Measurements from ENCODE around the gene EXOC4.

EXOC4 gene

DNA sequence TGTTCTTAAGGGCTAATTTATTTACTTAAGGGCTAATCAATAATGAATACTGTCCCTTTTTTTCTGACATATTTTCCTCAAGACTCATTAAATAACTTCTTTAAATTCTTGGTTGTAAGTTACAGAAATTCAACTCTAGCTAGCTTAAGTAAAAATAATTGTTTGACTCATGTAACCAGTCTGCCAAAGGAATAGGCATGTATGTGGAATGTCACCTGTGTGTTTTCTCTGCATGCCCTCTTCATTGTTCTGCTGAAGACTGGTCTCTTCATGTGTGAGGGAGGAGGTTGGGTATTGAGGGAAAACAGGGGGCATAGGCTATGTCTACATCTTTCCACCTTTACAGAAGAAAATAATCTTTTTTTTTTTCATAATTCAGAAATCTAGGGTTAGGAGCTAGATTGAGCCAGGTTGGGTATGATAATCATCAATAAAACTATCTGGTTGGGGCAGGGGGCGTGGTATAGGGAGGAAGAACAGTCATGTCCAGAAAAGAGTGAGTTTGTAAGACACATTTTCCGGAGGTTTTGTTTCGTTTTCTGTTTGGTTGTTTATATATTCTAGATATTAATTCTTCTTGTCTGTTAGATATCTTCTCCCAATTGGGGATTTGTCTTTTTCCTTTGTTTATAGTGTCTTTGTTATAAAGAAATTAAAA, 37.9 kb downstream of the EXOC4 start:
- TF ChIP-seq, protein P1, sequence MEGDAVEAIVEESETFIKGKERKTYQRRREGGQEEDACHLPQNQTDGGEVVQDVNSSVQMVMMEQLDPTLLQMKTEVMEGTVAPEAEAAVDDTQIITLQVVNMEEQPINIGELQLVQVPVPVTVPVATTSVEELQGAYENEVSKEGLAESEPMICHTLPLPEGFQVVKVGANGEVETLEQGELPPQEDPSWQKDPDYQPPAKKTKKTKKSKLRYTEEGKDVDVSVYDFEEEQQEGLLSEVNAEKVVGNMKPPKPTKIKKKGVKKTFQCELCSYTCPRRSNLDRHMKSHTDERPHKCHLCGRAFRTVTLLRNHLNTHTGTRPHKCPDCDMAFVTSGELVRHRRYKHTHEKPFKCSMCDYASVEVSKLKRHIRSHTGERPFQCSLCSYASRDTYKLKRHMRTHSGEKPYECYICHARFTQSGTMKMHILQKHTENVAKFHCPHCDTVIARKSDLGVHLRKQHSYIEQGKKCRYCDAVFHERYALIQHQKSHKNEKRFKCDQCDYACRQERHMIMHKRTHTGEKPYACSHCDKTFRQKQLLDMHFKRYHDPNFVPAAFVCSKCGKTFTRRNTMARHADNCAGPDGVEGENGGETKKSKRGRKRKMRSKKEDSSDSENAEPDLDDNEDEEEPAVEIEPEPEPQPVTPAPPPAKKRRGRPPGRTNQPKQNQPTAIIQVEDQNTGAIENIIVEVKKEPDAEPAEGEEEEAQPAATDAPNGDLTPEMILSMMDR (IDR thresholded peaks at IDR 0.05; ENCODE audit: low read length, missing control alignments) = no peak
- no peak overlapping the region for H3K4me3 ChIP-seq (replicated peaks; ENCODE audit: low read depth, low read length)
- no peak for DNase-seq (ENCODE audit: low read depth)

DNA sequence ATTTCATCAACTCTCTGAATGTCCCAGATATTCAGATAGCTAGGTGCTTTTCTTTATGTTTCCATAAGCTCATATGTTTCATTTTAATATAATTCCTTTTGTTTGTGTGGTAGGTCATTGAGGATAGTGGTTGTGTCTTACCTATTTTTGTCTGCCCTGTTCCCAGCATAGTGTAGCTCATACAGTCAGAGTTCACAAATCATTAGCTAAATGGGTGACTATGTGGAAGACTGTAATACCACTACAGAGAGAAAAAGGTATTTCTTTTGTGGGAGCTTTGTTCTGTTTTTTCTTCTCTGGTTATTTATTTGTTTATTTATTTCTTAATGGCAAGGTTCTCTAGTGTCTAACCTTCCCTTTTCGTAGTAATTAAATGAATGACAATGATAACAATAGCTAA, 39.8 kb downstream of the EXOC4 start:
- DNase-seq (ENCODE audit: low read depth) = no peak
- H3K4me3 ChIP-seq (replicated peaks; ENCODE audit: low read depth, low read length) = no peak overlapping the region
- TF ChIP-seq, protein P1 (IDR thresholded peaks at IDR 0.05; ENCODE audit: low read length, missing control alignments) = no peak

DNA sequence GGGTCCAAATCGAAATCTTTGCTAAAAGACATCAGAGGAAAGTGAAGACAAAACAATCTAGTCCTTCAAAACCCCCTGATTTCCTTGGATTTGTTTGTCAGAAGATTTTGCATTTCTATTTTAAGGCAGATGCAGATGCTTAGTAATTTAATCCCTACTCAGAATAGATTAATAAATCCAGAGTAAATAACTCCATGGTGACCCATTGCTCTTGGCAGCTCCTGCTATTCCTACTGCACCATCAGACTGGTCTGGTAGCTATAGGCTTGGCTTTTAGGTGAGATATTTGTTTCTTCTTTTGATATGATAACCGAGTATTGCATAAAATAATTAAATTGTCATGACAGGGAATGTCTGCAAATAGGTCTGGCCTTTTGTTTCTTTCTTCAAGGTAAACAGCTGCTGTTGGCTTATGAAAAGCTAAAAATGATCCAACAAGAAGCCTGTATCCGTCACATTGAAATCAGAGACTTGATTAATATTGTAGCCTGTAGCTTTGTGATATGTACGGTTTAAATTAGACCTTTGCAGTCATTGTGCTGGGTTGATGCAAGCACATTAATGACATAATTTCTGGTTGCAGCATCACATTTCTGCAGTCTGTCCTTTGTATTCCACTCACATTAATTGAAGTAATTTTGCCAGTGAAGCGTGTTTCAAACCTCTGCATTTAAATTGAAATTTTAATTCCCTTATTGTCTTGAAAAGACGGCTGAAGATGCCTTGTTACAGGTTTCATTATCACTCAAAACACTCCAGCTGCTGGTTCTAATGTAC, 40.7 kb downstream of the EXOC4 start:
- TF ChIP-seq, protein P1 (IDR thresholded peaks at IDR 0.05; ENCODE audit: low read length, missing control alignments) = no peak
- H3K4me3 ChIP-seq (replicated peaks; ENCODE audit: low read depth, low read length) = no peak overlapping the region
- DNase-seq (ENCODE audit: low read depth) = no peak

DNA sequence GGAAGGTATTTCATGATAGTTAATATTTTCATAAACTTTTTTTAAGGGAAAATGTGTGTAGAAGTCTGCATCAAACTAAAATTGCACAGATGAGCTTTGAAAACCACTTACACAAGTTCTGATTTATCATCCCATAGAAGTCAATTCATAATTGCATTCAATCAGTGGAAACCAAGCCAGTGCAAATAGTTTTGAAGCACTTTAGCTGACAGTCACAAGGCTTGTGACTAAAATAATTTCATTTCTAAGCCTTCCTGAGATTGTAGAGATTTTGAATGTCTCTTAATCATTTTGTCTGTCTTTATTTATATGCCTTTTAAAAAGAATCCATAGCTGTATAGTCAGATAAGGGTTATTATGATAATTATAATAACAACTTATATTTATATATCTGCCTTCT, 41.4 kb downstream of the EXOC4 start:
- TF ChIP-seq, protein P1 (IDR thresholded peaks at IDR 0.05; ENCODE audit: low read length, missing control alignments) = no peak
- DNase-seq (ENCODE audit: low read depth) = no peak
- no peak overlapping the region for H3K4me3 ChIP-seq (replicated peaks; ENCODE audit: low read depth, low read length)

DNA sequence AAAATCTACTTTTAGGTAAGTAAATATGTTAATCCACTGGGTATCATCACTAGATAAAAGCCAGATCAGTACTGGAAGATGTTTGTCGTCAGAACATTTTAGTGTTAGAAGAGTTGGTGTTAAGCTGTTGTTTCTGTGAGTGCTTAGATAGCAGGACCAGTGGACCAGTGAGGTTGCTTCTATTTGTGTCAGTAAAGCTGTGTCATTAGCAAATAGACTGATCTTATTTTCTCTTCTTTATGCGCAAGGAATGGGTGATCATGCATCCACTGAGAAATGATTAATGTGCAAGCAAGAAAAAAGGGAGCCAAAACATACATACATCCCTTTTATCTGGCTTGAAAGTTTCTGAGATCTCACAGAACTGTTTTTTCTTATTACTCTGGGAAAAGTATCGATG, 42.6 kb downstream of the EXOC4 start:
- no peak for DNase-seq (ENCODE audit: low read depth)
- no peak overlapping the region for H3K4me3 ChIP-seq (replicated peaks; ENCODE audit: low read depth, low read length)
- TF ChIP-seq, protein P1 (IDR thresholded peaks at IDR 0.05; ENCODE audit: low read length, missing control alignments) = no peak

DNA sequence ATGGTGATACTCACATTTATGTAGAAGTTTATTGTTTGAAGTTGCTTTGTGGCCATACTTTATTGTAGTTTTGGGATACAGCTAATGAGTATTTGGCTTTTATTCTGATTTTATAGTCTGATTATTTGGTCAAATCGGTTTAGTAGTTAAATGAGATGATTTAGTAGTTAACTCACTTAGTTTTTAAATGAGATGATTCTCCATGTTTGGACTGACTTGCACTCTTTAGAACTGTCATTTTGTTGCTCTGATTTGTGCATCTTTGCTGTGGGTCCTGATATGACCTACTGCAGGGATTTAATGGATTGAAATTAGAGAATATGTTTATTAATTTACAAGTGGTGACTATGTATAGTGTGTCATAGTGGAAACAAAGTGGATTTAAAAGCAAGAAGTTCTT, 44.2 kb downstream of the EXOC4 start:
- no peak overlapping the region for H3K4me3 ChIP-seq (replicated peaks; ENCODE audit: low read depth, low read length)
- TF ChIP-seq, protein P1 (IDR thresholded peaks at IDR 0.05; ENCODE audit: low read length, missing control alignments) = no peak
- no peak for DNase-seq (ENCODE audit: low read depth)
